ENCODE measurements around the gene AKR1E2.

AKR1E2 gene

DNA sequence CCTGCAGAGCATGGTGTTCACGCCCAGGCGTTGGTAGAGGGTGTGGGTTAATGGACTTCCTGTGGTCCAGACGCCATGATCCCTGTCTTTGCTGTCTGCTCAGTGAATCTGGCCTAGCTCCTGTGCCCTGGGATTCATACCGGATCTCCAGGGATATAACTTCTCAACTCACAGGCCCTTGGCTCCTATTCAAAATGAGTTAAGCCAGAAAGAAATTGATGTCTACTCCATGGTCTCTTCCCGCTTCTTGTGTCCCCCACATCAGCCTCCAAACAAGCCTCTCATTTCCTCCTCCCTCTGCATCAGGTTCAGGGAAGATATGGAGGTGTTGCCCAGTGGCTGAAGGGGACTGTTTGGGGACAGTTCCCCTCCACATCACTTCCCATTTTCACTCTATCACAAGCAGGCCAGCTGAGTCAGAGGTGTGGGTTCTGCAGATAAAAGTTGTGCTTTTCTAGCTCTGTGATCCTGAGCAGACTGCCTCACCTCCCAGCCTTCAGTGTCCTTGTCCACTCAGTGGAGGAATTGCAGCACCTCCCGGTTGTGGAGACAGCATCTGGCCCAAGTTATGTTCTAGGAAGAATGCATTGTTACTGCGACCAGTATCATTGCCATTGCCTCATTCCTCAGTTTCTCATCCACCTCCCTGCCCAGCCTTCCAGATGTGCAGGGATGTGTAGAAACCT lies 22.5 kb downstream of the AKR1E2 start:
- Histone ChIP-seq H3K36me3 (ENCODE audit: control insufficient read depth, insufficient read depth, low read length) (no peaks in the 10 kb centered on the region), H3K4me3 (ENCODE audit: low read depth, low read length) (no peak overlapping the region), H3K9ac (ENCODE audit: low read depth, low read length) (no peak overlapping the region), H3K27me3 (ENCODE audit: control insufficient read depth, insufficient read depth, low read length) (no peaks in the 10 kb centered on the region), H3K9me3 (ENCODE audit: control insufficient read depth, insufficient read depth, low read length) (no peaks in the 10 kb centered on the region), H3K4me1 (ENCODE audit: control insufficient read depth, insufficient read depth, low read length) (no peaks in the 10 kb centered on the region)

DNA sequence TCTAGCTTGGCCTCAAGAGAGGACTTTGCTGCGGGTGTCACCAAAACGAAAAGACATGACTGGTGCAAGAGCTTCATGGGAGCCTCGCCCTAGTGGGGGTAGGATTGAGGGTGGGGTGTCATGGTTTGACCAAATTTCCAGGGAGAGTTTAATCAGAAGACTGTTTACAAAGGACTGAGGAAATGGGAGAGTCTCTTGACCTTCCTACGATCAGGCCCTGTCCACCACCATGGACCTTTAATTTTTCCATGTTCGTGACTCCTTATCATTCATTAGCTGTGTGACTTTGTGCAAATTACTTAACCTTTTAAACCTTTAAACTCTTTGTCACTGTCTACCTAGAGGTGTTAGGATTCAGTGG lies 23.0 kb downstream of the AKR1E2 start:
- no peaks in the 10 kb centered on the region for H3K9me3 ChIP-seq (ENCODE audit: control insufficient read depth, insufficient read depth, low read length)
- no peaks in the 10 kb centered on the region for H3K4me1 ChIP-seq (ENCODE audit: control insufficient read depth, insufficient read depth, low read length)
- H3K27me3 ChIP-seq (ENCODE audit: control insufficient read depth, insufficient read depth, low read length): no peaks in the 10 kb centered on the region
- no peaks in the 10 kb centered on the region for H3K36me3 ChIP-seq (ENCODE audit: control insufficient read depth, insufficient read depth, low read length)
- no peak overlapping the region for H3K9ac ChIP-seq (ENCODE audit: low read depth, low read length)
- no peak overlapping the region for H3K4me3 ChIP-seq (ENCODE audit: low read depth, low read length)

- Histone ChIP-seq H3K9me3 (ENCODE audit: control insufficient read depth, insufficient read depth, low read length) (no peaks in the 10 kb centered on the region), H3K4me3 (ENCODE audit: low read depth, low read length) (no peak overlapping the region), H3K27me3 (ENCODE audit: control insufficient read depth, insufficient read depth, low read length) (no peaks in the 10 kb centered on the region), H3K36me3 (ENCODE audit: control insufficient read depth, insufficient read depth, low read length) (no peaks in the 10 kb centered on the region), H3K4me1 (ENCODE audit: control insufficient read depth, insufficient read depth, low read length) (no peaks in the 10 kb centered on the region), H3K9ac (ENCODE audit: low read depth, low read length) (no peak overlapping the region)
Observed at GRCh38 chr10:4849555-4850242, 23.7 kb downstream of the AKR1E2 start.

- H3K9me3 ChIP-seq (ENCODE audit: control insufficient read depth, insufficient read depth, low read length): no peaks in the 10 kb centered on the region
- no peak overlapping the region for H3K9ac ChIP-seq (ENCODE audit: low read depth, low read length)
- H3K4me3 ChIP-seq (ENCODE audit: low read depth, low read length): no peak overlapping the region
Observed at GRCh38 chr10:4850397-4850796, 24.4 kb downstream of the AKR1E2 start.

GRCh38 chr10:4851176-4851575 lies 25.2 kb downstream of the AKR1E2 start:
- no peak overlapping the region for H3K9ac ChIP-seq (ENCODE audit: low read depth, low read length)
- H3K36me3 ChIP-seq (ENCODE audit: control insufficient read depth, insufficient read depth, low read length): no peaks in the 10 kb centered on the region
- no peaks in the 10 kb centered on the region for H3K9me3 ChIP-seq (ENCODE audit: control insufficient read depth, insufficient read depth, low read length)
- H3K4me3 ChIP-seq (ENCODE audit: low read depth, low read length): no peak overlapping the region
- no peaks in the 10 kb centered on the region for H3K27me3 ChIP-seq (ENCODE audit: control insufficient read depth, insufficient read depth, low read length)
- no peaks in the 10 kb centered on the region for H3K4me1 ChIP-seq (ENCODE audit: control insufficient read depth, insufficient read depth, low read length)

More at GRCh38 chr10:4850397-4850796, 24.4 kb downstream of the AKR1E2 start:
- no peaks in the 10 kb centered on the region for H3K4me1 ChIP-seq (ENCODE audit: control insufficient read depth, insufficient read depth, low read length)
- no peaks in the 10 kb centered on the region for H3K27me3 ChIP-seq (ENCODE audit: control insufficient read depth, insufficient read depth, low read length)
- no peaks in the 10 kb centered on the region for H3K36me3 ChIP-seq (ENCODE audit: control insufficient read depth, insufficient read depth, low read length)

- H3K9me3 ChIP-seq (ENCODE audit: control insufficient read depth, insufficient read depth, low read length): no peaks in the 10 kb centered on the region
- no peaks in the 10 kb centered on the region for H3K27me3 ChIP-seq (ENCODE audit: control insufficient read depth, insufficient read depth, low read length)
- no peak overlapping the region for H3K9ac ChIP-seq (ENCODE audit: low read depth, low read length)
- no peaks in the 10 kb centered on the region for H3K4me1 ChIP-seq (ENCODE audit: control insufficient read depth, insufficient read depth, low read length)
- H3K4me3 ChIP-seq (ENCODE audit: low read depth, low read length): no peak overlapping the region
- no peaks in the 10 kb centered on the region for H3K36me3 ChIP-seq (ENCODE audit: control insufficient read depth, insufficient read depth, low read length)
Observed at GRCh38 chr10:4851846-4852245, 25.8 kb downstream of the AKR1E2 start.

DNA sequence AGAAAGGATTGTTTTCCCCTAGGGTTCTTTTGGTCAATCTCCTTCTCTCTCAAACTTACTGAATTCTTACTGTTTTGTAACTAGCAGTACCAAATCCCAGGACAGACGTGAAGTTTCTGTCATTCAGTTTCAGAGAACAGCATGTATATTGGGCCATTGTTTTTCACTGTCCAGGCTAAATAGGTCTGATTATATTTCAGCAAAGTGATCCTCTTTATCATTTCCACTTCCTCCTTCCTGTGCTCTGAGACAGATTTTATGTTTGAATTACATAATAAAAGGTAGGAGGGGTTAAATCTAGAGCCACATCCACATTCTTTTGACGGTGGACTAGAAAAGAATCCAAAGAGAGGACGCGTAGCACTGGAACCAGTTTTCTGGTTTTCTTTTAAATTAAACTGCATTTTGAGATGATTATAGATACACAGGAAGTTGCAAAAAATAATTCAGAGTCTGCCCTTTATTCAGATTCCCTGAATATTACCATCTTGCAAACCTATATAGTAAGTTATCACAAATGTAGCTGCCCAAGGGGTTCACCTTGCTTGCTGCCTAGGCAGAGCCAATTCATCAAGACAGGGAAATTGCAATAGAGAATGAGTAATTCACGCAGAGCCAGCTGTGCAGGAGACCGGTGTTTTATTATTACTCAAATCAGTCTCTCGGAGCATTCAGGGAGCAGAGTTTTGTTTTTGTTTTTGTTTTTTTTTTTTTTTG lies 40.1 kb downstream of the AKR1E2 start:
- Histone ChIP-seq H3K36me3 (ENCODE audit: control insufficient read depth, insufficient read depth, low read length) (no peaks in the 10 kb centered on the region), H3K9me3 (ENCODE audit: control insufficient read depth, insufficient read depth, low read length) (no peaks in the 10 kb centered on the region), H3K9ac (ENCODE audit: low read depth, low read length) (no peak overlapping the region), H3K4me3 (ENCODE audit: low read depth, low read length) (no peak overlapping the region), H3K27me3 (ENCODE audit: control insufficient read depth, insufficient read depth, low read length) (no peaks in the 10 kb centered on the region), H3K4me1 (ENCODE audit: control insufficient read depth, insufficient read depth, low read length) (no peaks in the 10 kb centered on the region)

- Histone ChIP-seq H3K9me3 (ENCODE audit: control insufficient read depth, insufficient read depth, low read length) (no peaks in the 10 kb centered on the region), H3K27me3 (ENCODE audit: control insufficient read depth, insufficient read depth, low read length) (no peaks in the 10 kb centered on the region), H3K36me3 (ENCODE audit: control insufficient read depth, insufficient read depth, low read length) (no peaks in the 10 kb centered on the region), H3K4me3 (ENCODE audit: low read depth, low read length) (no peak overlapping the region), H3K4me1 (ENCODE audit: control insufficient read depth, insufficient read depth, low read length) (no peaks in the 10 kb centered on the region), H3K9ac (ENCODE audit: low read depth, low read length) (no peak overlapping the region)
Observed at GRCh38 chr10:4867109-4867519, 41.1 kb downstream of the AKR1E2 start.

- Histone ChIP-seq H3K36me3 (ENCODE audit: control insufficient read depth, insufficient read depth, low read length) (no peaks in the 10 kb centered on the region), H3K9ac (ENCODE audit: low read depth, low read length) (no peak overlapping the region), H3K27me3 (ENCODE audit: control insufficient read depth, insufficient read depth, low read length) (no peaks in the 10 kb centered on the region), H3K4me3 (ENCODE audit: low read depth, low read length) (no peak overlapping the region), H3K9me3 (ENCODE audit: control insufficient read depth, insufficient read depth, low read length) (no peaks in the 10 kb centered on the region), H3K4me1 (ENCODE audit: control insufficient read depth, insufficient read depth, low read length) (no peaks in the 10 kb centered on the region)
Observed at GRCh38 chr10:4867520-4868356, 41.7 kb downstream of the AKR1E2 start.

DNA sequence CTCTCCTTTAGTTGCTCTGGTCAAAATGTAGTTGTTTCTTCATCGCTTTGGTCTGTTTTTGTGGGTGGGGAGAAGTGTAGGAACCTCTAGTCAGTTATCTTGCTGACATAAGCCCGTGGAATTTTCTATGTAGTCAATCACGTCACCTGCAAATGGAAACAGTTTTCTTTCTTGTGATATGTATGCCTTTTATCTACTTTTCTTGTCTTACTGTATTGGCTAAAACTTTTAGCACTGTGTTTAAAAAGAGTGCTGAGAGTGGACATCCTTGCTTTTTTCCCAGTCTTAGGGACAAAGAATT lies 42.3 kb downstream of the AKR1E2 start:
- Histone ChIP-seq H3K36me3 (ENCODE audit: control insufficient read depth, insufficient read depth, low read length) (no peaks in the 10 kb centered on the region), H3K4me3 (ENCODE audit: low read depth, low read length) (no peak overlapping the region), H3K9ac (ENCODE audit: low read depth, low read length) (no peak overlapping the region), H3K27me3 (ENCODE audit: control insufficient read depth, insufficient read depth, low read length) (no peaks in the 10 kb centered on the region), H3K4me1 (ENCODE audit: control insufficient read depth, insufficient read depth, low read length) (no peaks in the 10 kb centered on the region), H3K9me3 (ENCODE audit: control insufficient read depth, insufficient read depth, low read length) (no peaks in the 10 kb centered on the region)

DNA sequence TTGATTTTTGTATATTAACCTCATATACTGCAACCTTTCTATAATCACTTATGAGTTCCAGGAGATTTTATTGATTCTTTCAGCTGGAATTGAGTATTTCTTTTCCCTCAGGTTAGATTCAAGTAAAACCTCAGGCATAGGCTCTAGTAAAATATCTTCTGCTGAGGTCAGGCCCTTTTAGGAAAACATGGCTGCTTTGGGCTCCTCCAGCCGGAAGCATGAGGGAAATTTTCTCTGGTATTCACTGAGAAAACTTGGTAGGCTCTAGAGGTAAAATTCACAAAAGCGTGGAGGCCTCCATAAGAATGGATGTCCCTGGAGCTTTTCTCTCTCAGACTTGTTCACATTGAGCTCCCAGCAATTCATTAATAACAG lies 56.7 kb downstream of the AKR1E2 start:
- H3K4me1 ChIP-seq (ENCODE audit: control insufficient read depth, insufficient read depth, low read length): no peaks in the 10 kb centered on the region
- no peaks in the 10 kb centered on the region for H3K27me3 ChIP-seq (ENCODE audit: control insufficient read depth, insufficient read depth, low read length)
- no peaks in the 10 kb centered on the region for H3K36me3 ChIP-seq (ENCODE audit: control insufficient read depth, insufficient read depth, low read length)
- H3K9ac ChIP-seq (ENCODE audit: low read depth, low read length): no peak overlapping the region
- no peaks in the 10 kb centered on the region for H3K9me3 ChIP-seq (ENCODE audit: control insufficient read depth, insufficient read depth, low read length)
- no peak overlapping the region for H3K4me3 ChIP-seq (ENCODE audit: low read depth, low read length)

All from iPS-15b (cell line).